NB4 (cell line): ENCODE results near the gene PTP4A1.

Experiments
- POLR2A ChIP-seq: IDR thresholded peaks from 2 replicates; pipeline ENCODE4 v1.6.1; 2011; ENCODE audit warnings: mild to moderate bottlenecking; ENCODE audit not compliant: insufficient read length; ENCODE audit errors: extremely low read depth
- TF ChIP-seq, protein P1 (sequence below): IDR thresholded peaks from one replicate; pipeline ENCODE4 v1.5.1; 2012; ENCODE audit warnings: low read depth, low read length

DNA sequence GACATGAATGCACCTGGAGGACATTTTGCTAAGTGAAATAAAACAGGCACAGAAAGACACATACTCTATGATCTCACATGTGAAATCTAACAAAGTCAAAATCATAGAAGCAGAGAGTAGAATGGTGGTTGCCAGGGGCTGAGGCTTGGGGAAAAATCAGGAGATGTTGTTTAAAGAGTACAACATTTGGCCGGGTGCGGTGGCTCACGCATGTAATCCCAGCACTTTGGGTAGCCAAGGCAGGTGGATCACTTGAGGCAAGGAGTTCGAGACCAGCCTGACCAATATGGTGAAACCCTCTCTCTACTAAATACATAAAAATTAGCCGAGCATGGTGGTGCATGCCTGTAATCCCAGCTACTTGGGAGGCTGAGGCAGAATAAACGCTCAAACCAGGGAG is 26.0 kb upstream of the PTP4A1 start:
- no peak for TF ChIP-seq POLR2A
- TF ChIP-seq, protein P1, sequence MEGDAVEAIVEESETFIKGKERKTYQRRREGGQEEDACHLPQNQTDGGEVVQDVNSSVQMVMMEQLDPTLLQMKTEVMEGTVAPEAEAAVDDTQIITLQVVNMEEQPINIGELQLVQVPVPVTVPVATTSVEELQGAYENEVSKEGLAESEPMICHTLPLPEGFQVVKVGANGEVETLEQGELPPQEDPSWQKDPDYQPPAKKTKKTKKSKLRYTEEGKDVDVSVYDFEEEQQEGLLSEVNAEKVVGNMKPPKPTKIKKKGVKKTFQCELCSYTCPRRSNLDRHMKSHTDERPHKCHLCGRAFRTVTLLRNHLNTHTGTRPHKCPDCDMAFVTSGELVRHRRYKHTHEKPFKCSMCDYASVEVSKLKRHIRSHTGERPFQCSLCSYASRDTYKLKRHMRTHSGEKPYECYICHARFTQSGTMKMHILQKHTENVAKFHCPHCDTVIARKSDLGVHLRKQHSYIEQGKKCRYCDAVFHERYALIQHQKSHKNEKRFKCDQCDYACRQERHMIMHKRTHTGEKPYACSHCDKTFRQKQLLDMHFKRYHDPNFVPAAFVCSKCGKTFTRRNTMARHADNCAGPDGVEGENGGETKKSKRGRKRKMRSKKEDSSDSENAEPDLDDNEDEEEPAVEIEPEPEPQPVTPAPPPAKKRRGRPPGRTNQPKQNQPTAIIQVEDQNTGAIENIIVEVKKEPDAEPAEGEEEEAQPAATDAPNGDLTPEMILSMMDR = no peak
